Stimulated activated CD4-positive, alpha-beta T cell treated with anti-CD3 and anti-CD28 coated beads, TNF-alpha, amount 100 ng/mL, for 24 hours (primary cell): Measurements from ENCODE around the gene OPCML.

ENCODE experiments used
- DNase-seq, 3 experiments: peaks; one replicate each; pipeline ENCODE4 v3.0.0-alpha.2; 2020; ENCODE audit warnings: low read depth in 3 of 3

OPCML gene

GRCh38 chr11:132792341-132793140, 739.8 kb downstream of the OPCML start:
- DNase-seq = no peak

DNA sequence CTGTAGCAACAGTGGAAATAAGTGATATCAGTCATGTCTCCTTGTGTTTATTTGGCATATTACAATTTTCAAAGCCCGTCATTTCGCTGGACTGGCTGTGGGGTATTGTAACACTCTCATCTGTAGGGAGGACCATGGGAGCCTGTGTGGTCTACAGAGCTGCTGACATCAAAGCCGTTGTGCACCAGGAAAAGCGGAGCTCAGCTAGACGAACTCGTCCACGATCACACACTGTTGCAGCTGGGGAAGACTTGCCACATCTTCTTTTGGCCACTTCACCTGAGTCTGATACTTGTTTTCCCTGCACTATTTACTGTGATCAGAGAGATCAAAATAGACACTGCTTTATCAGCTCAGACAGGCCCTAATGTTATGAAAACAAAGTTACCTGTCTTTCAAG, 741.3 kb downstream of the OPCML start:
- no peak for DNase-seq

DNA sequence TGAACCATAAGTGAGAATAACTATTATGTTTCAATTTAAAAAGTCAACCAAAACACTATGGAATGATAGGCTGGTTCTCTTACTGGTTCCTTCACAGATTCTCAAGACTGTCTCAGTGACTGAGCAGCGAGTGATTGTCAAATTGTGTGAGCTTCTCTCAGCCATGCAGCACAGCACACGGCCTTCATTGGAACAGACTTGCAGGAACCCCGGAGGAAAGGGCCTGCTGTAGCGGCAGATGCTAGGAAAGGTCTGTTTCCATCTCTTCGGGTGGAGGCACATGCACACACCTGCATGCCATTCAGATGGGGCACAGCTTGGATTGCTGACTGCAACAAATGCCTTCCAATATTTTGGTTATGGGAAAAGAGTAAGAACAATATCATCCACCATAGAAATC, 741.8 kb downstream of the OPCML start:
- DNase-seq = no peak

- DNase-seq = no peak
These were observed 743.4 kb downstream of the OPCML start for GRCh38 chr11:132788816-132789325.

DNA sequence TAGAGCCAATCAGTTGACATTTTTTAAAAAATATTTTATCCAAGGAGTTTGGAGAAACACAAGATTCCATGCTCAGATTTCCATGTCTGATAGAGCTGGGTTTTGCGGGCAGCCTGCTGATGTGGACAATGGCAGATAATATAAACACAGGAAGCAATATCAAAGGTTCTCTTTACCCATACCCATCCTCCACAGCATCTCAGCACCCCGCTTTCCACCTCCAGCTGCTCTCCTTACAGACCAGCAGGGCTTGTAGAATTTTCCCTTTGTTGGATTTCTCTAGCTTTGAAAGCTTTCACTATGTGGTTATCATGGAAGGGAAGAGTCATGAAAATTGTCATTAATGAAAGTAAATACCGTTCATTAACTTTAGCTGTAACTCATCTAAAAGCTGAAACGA, 746.4 kb downstream of the OPCML start:
- DNase-seq = no peak

- no peak for DNase-seq
These were observed 747.9 kb downstream of the OPCML start for GRCh38 chr11:132784441-132784840.

DNA sequence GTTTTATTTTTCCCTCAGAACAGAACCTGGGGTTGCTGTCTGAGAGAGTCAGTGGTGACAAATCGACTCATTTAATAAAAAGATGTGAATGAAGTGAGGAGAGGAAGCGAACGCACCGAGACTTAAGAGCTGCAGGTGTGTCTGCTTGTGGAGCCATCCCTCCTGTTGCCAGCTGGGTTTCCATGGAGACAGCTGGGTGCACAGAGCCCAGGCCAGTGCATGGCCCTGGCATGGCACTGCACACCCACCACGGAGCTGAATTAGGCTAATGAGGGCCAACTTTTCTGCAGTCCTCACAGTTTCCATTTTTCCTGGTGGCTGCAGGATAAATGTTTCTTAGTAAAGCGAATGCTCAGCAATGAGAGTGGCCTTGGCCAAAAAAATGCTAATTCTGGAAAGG, 750.2 kb downstream of the OPCML start:
- no peak for DNase-seq

DNA sequence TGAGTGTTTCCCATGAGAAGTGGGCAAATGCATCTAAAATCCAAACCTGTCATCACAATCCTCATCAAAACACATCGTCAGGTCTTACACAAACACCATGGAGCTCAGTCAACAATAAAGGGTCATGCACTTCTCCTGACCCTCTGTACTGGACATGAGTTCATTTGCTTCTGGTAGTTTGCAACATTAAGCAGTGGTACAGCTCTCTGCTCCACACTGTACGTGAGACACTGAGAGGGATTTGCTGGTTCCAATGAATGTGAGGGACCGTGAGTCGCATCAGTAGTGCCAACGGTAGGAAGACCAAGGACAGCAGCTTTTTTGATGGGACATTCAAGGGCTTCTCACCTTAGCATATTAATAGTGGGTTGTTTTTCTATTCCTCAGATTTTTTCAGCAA, 752.3 kb downstream of the OPCML start:
- DNase-seq = no peak

DNA sequence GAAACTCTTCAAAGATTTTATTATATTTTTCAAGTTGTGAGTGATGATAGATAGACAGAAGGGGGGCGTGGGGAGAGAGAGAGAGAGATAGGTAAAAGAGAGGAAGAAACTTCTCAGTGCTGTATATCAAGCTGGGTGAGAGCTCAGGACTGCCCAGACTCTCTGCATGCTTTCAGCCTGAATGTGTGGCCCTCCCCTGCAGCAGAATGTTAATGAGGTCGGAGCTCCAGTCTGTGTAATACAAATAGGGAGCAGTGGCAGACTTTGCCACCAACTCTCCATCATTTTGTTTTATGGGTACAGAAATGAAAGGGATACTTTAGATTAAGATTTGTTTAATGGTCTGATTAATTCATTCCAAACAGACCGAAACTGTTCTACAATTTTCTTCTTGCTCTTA, 752.8 kb downstream of the OPCML start:
- no peak for DNase-seq

DNA sequence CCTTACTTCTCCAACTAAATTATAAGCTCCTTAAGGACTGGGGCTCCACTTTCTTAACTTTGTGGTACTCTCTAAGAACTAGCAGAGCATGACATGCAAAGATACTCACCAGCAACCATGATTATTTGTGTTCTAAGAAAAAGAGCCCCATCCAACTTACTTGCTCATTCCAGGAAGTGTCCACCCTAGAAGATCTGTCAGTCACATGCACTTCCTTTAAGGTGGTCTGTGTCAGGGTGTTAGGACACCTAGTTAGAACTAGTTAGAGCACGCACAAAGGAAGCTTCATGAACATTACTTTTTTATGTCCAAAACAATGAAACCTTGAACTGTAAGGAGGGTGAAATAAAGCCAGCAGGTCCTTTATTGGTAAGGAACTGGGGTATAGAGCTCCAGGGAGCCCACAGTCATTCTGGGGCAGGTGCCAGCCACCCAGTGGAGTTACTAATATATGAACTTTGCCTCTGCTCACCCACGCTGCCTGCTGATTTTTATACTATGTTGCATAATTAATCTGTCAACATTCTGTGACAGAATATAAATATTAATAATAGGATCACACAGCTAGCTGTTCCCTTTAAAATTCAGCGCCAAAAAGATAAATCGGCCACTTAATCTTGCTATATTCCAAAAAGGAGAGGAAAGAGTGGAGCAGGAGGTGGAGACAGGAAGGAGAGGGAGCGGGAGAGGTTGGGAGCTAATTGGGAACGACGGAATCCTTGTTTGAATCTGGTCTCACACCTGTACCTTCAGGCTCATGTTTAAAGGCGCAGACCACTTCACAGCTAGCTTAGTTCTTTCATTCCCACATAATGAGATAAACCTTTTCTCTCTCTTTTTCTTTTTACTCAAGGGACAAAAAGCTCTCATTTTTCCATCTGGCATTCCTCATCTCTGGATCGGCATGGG, 755.0 kb downstream of the OPCML start:
- DNase-seq = no peak

GRCh38 chr11:132773751-132774150, 758.5 kb downstream of the OPCML start:
- DNase-seq = no peak

DNA sequence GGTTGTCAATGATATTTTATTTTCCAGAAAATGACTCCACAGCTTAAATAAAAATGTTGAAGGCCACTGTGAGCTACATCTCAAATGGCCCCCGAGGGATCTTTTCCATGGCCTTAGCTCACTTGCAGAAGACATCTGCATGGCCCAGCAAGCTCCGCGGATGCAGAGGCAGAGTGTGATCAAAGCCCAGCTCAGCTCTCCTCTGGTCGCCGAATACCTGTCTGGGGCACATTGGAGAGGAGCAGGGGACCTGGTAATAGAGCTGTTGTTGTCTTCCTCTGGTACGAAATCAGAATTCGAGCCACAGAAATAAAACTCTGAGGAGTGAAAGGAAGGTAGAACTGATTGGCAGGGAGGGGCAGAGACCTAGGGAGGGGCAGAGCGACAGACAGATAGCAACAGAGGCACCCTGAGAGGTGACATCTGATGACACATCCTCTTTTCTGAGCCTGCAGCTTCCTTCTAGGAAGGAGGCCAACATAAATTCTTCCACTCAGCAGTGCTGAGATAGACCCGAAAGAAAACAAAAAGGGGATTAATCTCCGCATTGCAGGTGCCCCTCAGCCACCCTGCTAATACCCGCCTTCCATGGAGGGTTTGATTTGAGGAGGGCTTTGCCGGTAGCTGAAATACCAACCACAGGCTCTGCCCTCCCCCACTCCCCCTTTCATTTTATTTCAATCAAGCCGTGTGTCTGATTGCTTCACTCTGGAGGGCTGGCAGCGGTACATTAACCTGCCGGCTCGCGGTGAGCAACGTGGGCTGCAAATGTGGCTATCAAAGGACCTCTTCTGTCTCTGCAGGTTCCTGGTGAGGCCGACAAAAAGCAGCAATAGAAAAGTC, 759.4 kb downstream of the OPCML start:
- no peak for DNase-seq

- DNase-seq = no peak
These were observed 760.6 kb downstream of the OPCML start for GRCh38 chr11:132771746-132772145.

DNA sequence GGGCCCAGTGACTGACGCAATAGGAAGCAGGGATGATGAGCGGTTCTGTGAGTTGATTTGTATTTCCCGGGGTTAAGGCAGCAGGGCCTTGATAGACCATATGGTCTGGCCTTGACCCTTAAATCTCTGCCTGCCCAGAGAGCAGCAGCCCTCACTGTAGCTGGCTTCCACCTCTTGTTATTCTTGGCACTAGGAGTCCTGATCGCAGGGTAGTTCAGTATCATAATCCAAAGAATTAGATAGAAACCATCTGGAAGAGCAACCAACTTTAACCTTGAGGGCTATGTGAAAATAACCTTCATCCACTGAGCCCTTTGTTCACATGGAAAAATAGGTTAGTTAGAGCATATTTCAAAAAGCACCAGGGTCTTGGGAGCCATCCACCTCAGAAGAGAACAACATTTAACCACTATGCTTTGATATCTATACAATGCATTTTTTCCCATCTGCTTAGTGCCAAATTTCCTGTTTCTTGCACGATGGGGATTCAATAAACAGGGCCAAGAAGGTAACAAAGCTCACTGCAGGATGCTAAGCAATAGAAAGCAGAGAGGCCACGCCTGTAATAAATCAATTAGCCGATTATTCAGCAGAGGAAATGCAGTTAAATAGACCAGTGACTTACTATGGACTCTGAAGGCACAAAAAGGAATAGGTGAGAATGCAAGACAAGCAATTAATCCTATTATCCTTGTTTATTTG, 761.3 kb downstream of the OPCML start:
- no peak for DNase-seq

DNA sequence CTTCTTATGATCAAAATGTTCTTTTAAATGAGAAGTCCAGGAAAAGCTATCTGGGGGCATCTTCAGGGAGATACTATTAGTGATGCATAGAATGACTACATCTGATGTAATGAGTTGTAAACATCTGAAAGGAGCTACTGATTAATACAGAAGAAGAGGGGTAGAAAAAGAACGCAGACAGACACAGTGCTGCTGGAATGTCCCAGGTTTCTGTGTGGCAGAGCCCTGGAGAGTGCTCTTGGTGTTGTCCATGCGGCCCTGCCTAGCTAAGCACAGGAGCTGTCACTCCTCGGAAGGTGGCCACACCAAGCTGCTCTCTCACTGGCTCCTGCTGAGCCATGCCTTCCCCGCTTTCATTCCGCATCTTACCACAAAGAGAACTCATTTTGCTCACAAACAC, 768.8 kb downstream of the OPCML start:
- no peak for DNase-seq

- DNase-seq = no peak
These were observed 776.4 kb downstream of the OPCML start for GRCh38 chr11:132755934-132756333.

DNA sequence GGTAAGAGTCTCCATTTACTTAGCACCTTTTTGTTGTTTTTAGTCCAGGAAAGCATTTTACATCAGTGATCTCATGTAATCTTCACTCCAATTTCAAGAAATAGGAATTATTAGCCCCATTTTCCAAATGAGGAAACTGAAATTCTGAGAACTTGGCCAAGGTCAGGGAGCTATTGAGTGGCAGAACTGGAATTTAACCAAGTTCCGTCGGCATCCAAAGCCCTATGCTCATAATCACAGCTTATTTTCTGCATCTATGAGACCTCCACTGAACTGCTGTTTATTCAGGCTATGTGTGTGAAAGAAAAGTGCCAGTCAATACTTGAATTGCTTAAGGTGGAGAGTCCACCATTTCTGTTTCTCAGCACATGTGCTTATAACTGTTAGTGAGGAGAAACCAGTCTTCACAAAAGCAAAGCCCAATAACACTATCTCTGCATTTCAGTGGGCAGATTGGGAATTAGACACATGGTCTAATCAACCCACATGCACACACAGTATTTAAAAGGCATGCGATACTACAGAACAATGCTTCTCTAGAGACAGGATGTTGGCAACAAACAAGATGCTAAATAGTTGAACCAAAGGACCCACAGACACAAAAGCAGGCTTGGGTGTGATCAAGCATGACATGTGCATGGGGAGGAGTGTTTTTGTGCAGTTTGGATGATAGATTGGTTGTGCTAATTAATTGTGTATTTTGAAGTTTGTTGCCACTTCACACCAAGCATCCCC, 780.6 kb downstream of the OPCML start:
- no peak for DNase-seq

DNA sequence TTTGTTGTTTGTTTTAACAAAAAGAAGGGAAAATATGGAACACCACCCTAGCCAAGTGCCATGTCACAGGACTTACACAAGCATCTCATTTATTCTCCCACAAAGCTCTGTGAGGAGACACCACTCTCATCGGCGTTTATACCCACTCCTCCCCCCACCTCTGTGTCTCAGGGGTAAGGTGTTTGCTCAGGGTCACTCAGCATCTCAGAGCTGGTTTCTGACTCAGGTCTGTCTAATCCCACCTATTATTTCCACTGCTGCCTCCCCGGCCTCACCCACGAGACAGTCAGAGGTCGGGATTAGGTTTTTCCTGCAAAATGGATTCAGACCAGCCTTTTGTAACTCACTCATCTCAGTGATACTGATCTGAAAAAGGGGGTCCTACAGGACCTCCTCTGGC, 786.0 kb downstream of the OPCML start:
- no peak for DNase-seq

DNA sequence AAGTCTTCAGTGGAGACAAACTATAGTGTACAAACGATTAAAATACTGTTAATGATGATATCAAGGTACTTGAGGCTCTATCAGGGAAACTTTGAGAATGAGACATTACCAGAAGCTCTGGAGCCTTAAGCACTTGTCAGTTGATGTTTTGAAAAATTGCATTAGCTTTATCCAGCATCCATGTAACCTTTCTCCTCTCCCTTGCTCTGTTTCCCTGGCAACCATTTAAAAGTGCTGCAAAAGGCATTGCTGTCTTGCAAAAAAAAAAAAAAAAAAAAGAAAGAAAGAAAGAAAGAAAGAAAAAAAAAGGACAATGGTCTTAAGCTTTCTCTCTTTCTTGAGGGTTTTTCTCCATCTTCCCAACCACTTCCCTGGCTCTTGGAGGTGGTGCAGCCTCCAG, 787.0 kb downstream of the OPCML start:
- DNase-seq = no peak

DNA sequence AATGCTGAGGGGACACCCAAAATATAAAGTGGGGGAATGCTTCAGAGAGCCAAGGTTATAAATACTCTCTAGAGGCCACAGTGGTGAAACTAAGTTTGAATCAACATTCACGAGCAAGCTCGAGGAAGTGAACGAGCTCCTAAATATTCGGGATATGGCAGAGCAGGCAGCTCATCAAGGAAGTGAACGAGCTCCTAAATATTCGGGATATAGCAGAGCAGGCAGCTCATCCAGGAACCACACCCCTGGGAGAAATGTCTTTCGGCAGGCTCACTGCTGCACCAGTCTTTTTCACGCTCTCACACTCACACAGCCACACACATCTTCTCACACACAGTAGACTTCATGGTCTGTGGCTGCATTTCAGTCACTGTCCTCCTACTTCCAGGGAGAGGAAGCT, 787.5 kb downstream of the OPCML start:
- DNase-seq = no peak

- no peak for DNase-seq
These were observed 788.7 kb downstream of the OPCML start for GRCh38 chr11:132743601-132744000.
